SK-N-SH (cell line): ENCODE data around the gene ZBTB38. TPM values are rescaled to one million over a fixed set of nuclear protein-coding genes. Genes with fewer than 3 reads are reported as not detected.

Source experiments
- CTCF ChIA-PET: fragments of 300-600, 350-600 bp; formaldehyde crosslinking; extraction: SDS; loops from one replicate; lab custom pipeline; 2021; lab: Yijun Ruan, JAX
- POLR2A ChIA-PET: fragments of 350-600 bp; sonication (Branson Sonifier 250); formaldehyde crosslinking; extraction: SDS; loops from one replicate; lab custom pipeline; 2020; ENCODE audit warnings: antibody characterized with exemption, inconsistent platforms; lab: Yijun Ruan, JAX
- DNase-seq: peaks from one replicate; pipeline ENCODE4 v3.0.0; 2012
- H2AFZ ChIP-seq: fragments of 200-600 bp; sonication (generic); 2 replicates; pipeline ENCODE4 v1.8.1; 2016; ENCODE audit warnings: antibody characterized with exemption, mild to moderate bottlenecking, low read depth
- H3F3A ChIP-seq: fragments of 200-600 bp; sonication (generic); replicated peaks from 2 replicates; pipeline ENCODE3; 2016; ENCODE audit warnings: antibody characterized with exemption, mild to moderate bottlenecking; ENCODE audit not compliant: insufficient read depth
- H3K27ac ChIP-seq, 2 experiments: fragments of 200-500 bp in 1 of 2; fragments of 200-600 bp in 1 of 2; sonication (Bioruptor generic) in 1 of 2; sonication (generic), shearing (Covaris generic) in 1 of 2; 2 replicates each; pipeline versions ENCODE4 v1.5.1 to v1.6.1; 2014 to 2016; ENCODE audit warnings: low read depth in 2 of 2, inconsistent platforms in 1 of 2, low read length in 1 of 2, mild to moderate bottlenecking in 1 of 2, mixed read lengths in 1 of 2
- H3K27me3 ChIP-seq: fragments of 200-600 bp; sonication (generic), shearing (Covaris generic); 2 replicates; pipeline ENCODE4 v1.6.1; 2016; ENCODE audit warnings: mixed run types; ENCODE audit not compliant: insufficient read depth
- H3K36me3 ChIP-seq, 2 experiments: fragments of 200-500 bp in 1 of 2; fragments of 200-600 bp in 1 of 2; sonication (Bioruptor generic) in 1 of 2; sonication (generic) in 1 of 2; replicated peaks in 1 of 2; 2 replicates each; pipeline versions ENCODE3 to v1.5.1; 2014 to 2016; ENCODE audit warnings: low read length in 1 of 2, mild to moderate bottlenecking in 1 of 2; ENCODE audit not compliant: insufficient read depth in 2 of 2, control insufficient read depth in 1 of 2
- H3K4me1 ChIP-seq, 2 experiments: fragments of 200-500 bp in 1 of 2; fragments of 200-600 bp in 1 of 2; sonication (Bioruptor generic) in 1 of 2; sonication (generic), shearing (Covaris generic) in 1 of 2; 2 replicates each; pipeline versions ENCODE4 v1.5.1 to v1.6.1; 2014 to 2016; ENCODE audit warnings: low read depth in 1 of 2, low read length in 1 of 2, mixed run types in 1 of 2; ENCODE audit not compliant: insufficient read depth in 2 of 2, control insufficient read depth in 1 of 2
- H3K4me2 ChIP-seq: fragments of 200-600 bp; sonication (generic), shearing (Covaris generic); 2 replicates; pipeline ENCODE4 v1.6.1; 2017; ENCODE audit warnings: mixed run types
- H3K4me3 ChIP-seq, 2 experiments: fragments of 200-500 bp in 1 of 2; fragments of 200-600 bp in 1 of 2; sonication (Bioruptor generic) in 1 of 2; sonication (generic), shearing (Covaris generic) in 1 of 2; 2 replicates each; pipeline versions ENCODE4 v1.5.1 to v1.8.1; 2014 to 2016; ENCODE audit warnings: low read depth in 2 of 2, inconsistent platforms in 1 of 2, low read length in 1 of 2, mild to moderate bottlenecking in 1 of 2, mixed read lengths in 1 of 2, moderate library complexity in 1 of 2
- H3K79me2 ChIP-seq: fragments of 200-600 bp; sonication (generic); 2 replicates; pipeline ENCODE4 v1.8.1; 2017; ENCODE audit warnings: mild to moderate bottlenecking; ENCODE audit not compliant: insufficient read depth
- H3K9ac ChIP-seq: fragments of 200-600 bp; sonication (generic); 2 replicates; pipeline ENCODE4 v1.6.1; 2017; ENCODE audit warnings: mixed run types
- H3K9me2 ChIP-seq: fragments of 200-600 bp; sonication (generic); 2 replicates; pipeline ENCODE4 v1.6.1; 2017; ENCODE audit warnings: mixed run types
- H3K9me3 ChIP-seq: fragments of 200-600 bp; sonication (generic); 2 replicates; pipeline ENCODE4 v1.6.1; 2017; ENCODE audit warnings: mixed run types, mild to moderate bottlenecking, moderate library complexity
- H4K20me1 ChIP-seq: fragments of 200-600 bp; sonication (generic); 2 replicates; pipeline ENCODE4 v1.6.1; 2017; ENCODE audit warnings: mild to moderate bottlenecking, mixed run types; ENCODE audit not compliant: insufficient read depth
- CHD2 ChIP-seq: fragments of 150-350 bp; IDR thresholded peaks from 2 replicates; pipeline ENCODE4 v1.6.1; 2018; ENCODE audit warnings: low read length; ENCODE audit not compliant: partially characterized antibody
- ELF1 ChIP-seq: IDR thresholded peaks from 2 replicates; pipeline ENCODE4 v1.4.0; 2012
- FOXJ3 ChIP-seq: sonication (generic); formaldehyde crosslinking; IDR thresholded peaks from 2 replicates; pipeline ENCODE4 v1.5.1; 2020; ENCODE audit warnings: mild to moderate bottlenecking, missing genetic modification reagents
- FOXM1 ChIP-seq: IDR thresholded peaks from 2 replicates; pipeline ENCODE4 v1.4.0; 2012; ENCODE audit warnings: low read depth, mild to moderate bottlenecking
- GABPA ChIP-seq: IDR thresholded peaks from 2 replicates; pipeline ENCODE4 v1.4.0; 2012; ENCODE audit warnings: low read depth, mild to moderate bottlenecking
- NFIC ChIP-seq: IDR thresholded peaks from 2 replicates; pipeline ENCODE4 v1.4.0; 2012; ENCODE audit warnings: borderline replicate concordance
- NRF1 ChIP-seq: IDR thresholded peaks from 2 replicates; pipeline ENCODE4 v1.6.1; 2012; ENCODE audit warnings: low read depth, mild to moderate bottlenecking, low read length
- RAD21 ChIP-seq: IDR thresholded peaks from 2 replicates; pipeline ENCODE4 v1.6.1; 2012; ENCODE audit warnings: mild to moderate bottlenecking, low read length
- RFX5 ChIP-seq: IDR thresholded peaks from 2 replicates; pipeline ENCODE4 v1.6.1; 2012; ENCODE audit warnings: mild to moderate bottlenecking, improper control_type of control experiment, low read length
- RXRA ChIP-seq: IDR thresholded peaks from 2 replicates; pipeline ENCODE4 v1.4.0; 2012; ENCODE audit warnings: low read depth, mild to moderate bottlenecking, borderline replicate concordance
- SIN3A ChIP-seq: IDR thresholded peaks from 2 replicates; pipeline ENCODE4 v1.6.1; 2012; ENCODE audit warnings: low read depth, mild to moderate bottlenecking, low read length, moderate library complexity, borderline replicate concordance
- TAF1 ChIP-seq: IDR thresholded peaks from 2 replicates; pipeline ENCODE4 v1.6.1; 2012; ENCODE audit warnings: low read depth, mild to moderate bottlenecking, low read length, moderate library complexity, borderline replicate concordance
- TEAD4 ChIP-seq: IDR thresholded peaks from 2 replicates; pipeline ENCODE4 v1.4.0; 2012; ENCODE audit warnings: mild to moderate bottlenecking, borderline replicate concordance; ENCODE audit not compliant: insufficient read depth
- WGBS: methylation state at CpG from one replicate; pipeline ENCODE4 v1.1.6; 2017; ENCODE audit warnings: low lambda C conversion rate; 5-methylcytosine and 5-hydroxymethylcytosine counted together
- polyA plus RNA-seq, 3 experiments: library from polyadenylated mRNA; depleted of rRNA; stranded (reverse); fragments of >200 nt; gene quantifications; 2 replicates each; pipeline ENCODE4 v1.2.3, GENCODE V29; 2012
- TF ChIP-seq, protein P1 (sequence below): fragments of 200-600 bp; sonication (generic); IDR thresholded peaks from 2 replicates; pipeline ENCODE4 v1.6.1; 2017; ENCODE audit warnings: antibody characterized with exemption, mild to moderate bottlenecking, moderate library complexity
- TF ChIP-seq, protein P2 (sequence below): IDR thresholded peaks from 2 replicates; pipeline ENCODE4 v1.4.0; 2012; ENCODE audit warnings: low read depth, borderline replicate concordance
- TF ChIP-seq, protein P3 (sequence below): fragments of 150-350 bp; IDR thresholded peaks from 2 replicates; pipeline ENCODE4 v1.6.1; 2017; ENCODE audit warnings: antibody characterized with exemption, low read length, low read depth, borderline replicate concordance
- TF ChIP-seq, protein P4 (sequence below): IDR thresholded peaks from 2 replicates; pipeline ENCODE4 v1.4.0; 2012; ENCODE audit warnings: low read depth, borderline replicate concordance
- TF ChIP-seq, protein P5 (sequence below): IDR thresholded peaks from 2 replicates; pipeline ENCODE4 v1.4.0; 2012; ENCODE audit warnings: low read depth
- TF ChIP-seq, protein P6 (sequence below): IDR thresholded peaks from 2 replicates; pipeline ENCODE4 v1.6.1; 2012; ENCODE audit warnings: mild to moderate bottlenecking, low read depth, low read length, moderate library complexity

ZBTB38 gene
- polyA plus RNA-seq, 1 of the 3 experiments (the other 2 are of a cell fraction), result 10.1 TPM

DNA sequence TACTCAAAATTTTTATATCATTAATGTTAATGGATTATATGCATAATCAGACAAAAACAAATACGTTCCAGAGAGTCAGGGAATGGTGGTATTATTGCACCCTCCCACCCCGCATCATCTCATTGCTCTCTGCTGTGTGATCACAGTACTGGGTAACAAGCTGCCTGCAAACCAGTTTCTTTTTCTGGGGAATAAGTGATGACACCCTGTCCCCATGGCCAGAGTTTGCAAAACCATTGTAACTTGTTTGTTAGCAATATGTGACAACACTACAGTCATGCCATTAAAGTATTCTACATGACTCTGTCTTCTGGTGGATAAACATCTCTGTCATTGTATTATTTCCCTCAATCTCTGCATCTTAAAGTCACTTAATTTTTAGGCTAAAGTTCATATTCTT lies 39.5 kb downstream of the ZBTB38 start:
- ChIA-PET POLR2A (no interaction called here), CTCF (interaction anchor here (1.1 to 1.3 kb wide), 2 partner anchors 46 to 47 kb away, joined by 3 read pairs; no protein-coding TSS in a partner anchor)
- Histone ChIP-seq H3K9me3 (no peaks in the 10 kb centered on the region), H3K4me1 (peaks cover 7 to 50% of the 10 kb centered on the region in 2 experiments), H3K36me3 (peaks cover 48 to 57% of the 10 kb centered on the region in 2 experiments), H3K27me3 (no peaks in the 10 kb centered on the region), H3K4me3 (no peak overlapping the region), H4K20me1 (no peaks in the 10 kb centered on the region), H3K9me2 (no peaks in the 10 kb centered on the region), H3K4me2 (no peak overlapping the region), H2AFZ (no peak overlapping the region), H3K9ac (no peak overlapping the region), H3K27ac (peak overlapping the region in 1 of 2 experiments; percentile 78; a peak in 1 of 4 replicates), H3F3A (peaks cover 34% of the 10 kb centered on the region), H3K79me2 (peaks cover 73% of the 10 kb centered on the region)
- WGBS, result 95% methylated on average over 2 of the region's 2 CpGs
- no peak for DNase-seq
- TF ChIP-seq TAF1 (no peak), NRF1 (no peak), NFIC (no peak), RFX5 (no peak), GABPA (no peak), RAD21 (no peak), ELF1 (no peak), RXRA (no peak), CHD2 (no peak), FOXJ3 (no peak), FOXM1 (no peak), SIN3A (no peak)
- TF ChIP-seq, protein P1, sequence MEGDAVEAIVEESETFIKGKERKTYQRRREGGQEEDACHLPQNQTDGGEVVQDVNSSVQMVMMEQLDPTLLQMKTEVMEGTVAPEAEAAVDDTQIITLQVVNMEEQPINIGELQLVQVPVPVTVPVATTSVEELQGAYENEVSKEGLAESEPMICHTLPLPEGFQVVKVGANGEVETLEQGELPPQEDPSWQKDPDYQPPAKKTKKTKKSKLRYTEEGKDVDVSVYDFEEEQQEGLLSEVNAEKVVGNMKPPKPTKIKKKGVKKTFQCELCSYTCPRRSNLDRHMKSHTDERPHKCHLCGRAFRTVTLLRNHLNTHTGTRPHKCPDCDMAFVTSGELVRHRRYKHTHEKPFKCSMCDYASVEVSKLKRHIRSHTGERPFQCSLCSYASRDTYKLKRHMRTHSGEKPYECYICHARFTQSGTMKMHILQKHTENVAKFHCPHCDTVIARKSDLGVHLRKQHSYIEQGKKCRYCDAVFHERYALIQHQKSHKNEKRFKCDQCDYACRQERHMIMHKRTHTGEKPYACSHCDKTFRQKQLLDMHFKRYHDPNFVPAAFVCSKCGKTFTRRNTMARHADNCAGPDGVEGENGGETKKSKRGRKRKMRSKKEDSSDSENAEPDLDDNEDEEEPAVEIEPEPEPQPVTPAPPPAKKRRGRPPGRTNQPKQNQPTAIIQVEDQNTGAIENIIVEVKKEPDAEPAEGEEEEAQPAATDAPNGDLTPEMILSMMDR, result no peak

DNA sequence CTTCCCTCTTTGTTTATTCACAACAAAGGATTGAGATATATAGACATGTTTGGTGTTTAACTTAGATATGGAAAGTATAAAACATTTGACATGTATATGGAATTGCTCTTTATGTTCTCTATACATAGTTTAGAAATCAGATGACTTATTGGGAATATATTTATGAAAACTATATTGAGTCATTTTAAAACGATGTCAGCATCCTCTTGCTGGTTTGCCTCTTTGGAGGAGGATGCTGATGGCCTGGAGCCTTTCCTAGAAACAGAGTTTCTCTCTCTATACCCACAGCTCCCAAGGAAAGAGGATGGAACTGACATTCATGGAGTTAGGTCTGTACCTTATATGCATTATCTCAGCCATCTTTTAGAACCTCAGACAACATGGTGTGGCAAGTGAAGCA lies 40.3 kb downstream of the ZBTB38 start:
- no peak overlapping the region for H3K4me3 ChIP-seq
- no peaks in the 10 kb centered on the region for H3K9me3 ChIP-seq
- H2AFZ ChIP-seq, result no peak overlapping the region
- no peak for DNase-seq
- H3K27me3 ChIP-seq, result no peaks in the 10 kb centered on the region
- H3K79me2 ChIP-seq, result peaks cover 72% of the 10 kb centered on the region
- peaks cover 36% of the 10 kb centered on the region for H3F3A ChIP-seq
- TF ChIP-seq, protein P2, sequence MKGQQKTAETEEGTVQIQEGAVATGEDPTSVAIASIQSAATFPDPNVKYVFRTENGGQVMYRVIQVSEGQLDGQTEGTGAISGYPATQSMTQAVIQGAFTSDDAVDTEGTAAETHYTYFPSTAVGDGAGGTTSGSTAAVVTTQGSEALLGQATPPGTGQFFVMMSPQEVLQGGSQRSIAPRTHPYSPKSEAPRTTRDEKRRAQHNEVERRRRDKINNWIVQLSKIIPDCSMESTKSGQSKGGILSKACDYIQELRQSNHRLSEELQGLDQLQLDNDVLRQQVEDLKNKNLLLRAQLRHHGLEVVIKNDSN, result no peak
- TF ChIP-seq TEAD4 (no peak), NRF1 (no peak)
- TF ChIP-seq, protein P3, sequence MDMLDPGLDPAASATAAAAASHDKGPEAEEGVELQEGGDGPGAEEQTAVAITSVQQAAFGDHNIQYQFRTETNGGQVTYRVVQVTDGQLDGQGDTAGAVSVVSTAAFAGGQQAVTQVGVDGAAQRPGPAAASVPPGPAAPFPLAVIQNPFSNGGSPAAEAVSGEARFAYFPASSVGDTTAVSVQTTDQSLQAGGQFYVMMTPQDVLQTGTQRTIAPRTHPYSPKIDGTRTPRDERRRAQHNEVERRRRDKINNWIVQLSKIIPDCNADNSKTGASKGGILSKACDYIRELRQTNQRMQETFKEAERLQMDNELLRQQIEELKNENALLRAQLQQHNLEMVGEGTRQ, result no peak
- TF ChIP-seq, protein P4, sequence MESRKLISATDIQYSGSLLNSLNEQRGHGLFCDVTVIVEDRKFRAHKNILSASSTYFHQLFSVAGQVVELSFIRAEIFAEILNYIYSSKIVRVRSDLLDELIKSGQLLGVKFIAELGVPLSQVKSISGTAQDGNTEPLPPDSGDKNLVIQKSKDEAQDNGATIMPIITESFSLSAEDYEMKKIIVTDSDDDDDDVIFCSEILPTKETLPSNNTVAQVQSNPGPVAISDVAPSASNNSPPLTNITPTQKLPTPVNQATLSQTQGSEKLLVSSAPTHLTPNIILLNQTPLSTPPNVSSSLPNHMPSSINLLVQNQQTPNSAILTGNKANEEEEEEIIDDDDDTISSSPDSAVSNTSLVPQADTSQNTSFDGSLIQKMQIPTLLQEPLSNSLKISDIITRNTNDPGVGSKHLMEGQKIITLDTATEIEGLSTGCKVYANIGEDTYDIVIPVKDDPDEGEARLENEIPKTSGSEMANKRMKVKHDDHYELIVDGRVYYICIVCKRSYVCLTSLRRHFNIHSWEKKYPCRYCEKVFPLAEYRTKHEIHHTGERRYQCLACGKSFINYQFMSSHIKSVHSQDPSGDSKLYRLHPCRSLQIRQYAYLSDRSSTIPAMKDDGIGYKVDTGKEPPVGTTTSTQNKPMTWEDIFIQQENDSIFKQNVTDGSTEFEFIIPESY, result no peak
- TF ChIP-seq, protein P5, sequence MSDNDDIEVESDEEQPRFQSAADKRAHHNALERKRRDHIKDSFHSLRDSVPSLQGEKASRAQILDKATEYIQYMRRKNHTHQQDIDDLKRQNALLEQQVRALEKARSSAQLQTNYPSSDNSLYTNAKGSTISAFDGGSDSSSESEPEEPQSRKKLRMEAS, result no peak
- TF ChIP-seq, protein P6, sequence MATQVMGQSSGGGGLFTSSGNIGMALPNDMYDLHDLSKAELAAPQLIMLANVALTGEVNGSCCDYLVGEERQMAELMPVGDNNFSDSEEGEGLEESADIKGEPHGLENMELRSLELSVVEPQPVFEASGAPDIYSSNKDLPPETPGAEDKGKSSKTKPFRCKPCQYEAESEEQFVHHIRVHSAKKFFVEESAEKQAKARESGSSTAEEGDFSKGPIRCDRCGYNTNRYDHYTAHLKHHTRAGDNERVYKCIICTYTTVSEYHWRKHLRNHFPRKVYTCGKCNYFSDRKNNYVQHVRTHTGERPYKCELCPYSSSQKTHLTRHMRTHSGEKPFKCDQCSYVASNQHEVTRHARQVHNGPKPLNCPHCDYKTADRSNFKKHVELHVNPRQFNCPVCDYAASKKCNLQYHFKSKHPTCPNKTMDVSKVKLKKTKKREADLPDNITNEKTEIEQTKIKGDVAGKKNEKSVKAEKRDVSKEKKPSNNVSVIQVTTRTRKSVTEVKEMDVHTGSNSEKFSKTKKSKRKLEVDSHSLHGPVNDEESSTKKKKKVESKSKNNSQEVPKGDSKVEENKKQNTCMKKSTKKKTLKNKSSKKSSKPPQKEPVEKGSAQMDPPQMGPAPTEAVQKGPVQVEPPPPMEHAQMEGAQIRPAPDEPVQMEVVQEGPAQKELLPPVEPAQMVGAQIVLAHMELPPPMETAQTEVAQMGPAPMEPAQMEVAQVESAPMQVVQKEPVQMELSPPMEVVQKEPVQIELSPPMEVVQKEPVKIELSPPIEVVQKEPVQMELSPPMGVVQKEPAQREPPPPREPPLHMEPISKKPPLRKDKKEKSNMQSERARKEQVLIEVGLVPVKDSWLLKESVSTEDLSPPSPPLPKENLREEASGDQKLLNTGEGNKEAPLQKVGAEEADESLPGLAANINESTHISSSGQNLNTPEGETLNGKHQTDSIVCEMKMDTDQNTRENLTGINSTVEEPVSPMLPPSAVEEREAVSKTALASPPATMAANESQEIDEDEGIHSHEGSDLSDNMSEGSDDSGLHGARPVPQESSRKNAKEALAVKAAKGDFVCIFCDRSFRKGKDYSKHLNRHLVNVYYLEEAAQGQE, result no peak
- TF ChIP-seq, all 33 proteins: peak for 0
- no peaks in the 10 kb centered on the region for H3K9me2 ChIP-seq
- 0 out of 4 replicates have a peak overlapping the region, but pooled peaks of 1 of the 2 experiments have one; percentile 8 for H3K27ac ChIP-seq
- peaks cover 50 to 64% of the 10 kb centered on the region in 2 experiments for H3K36me3 ChIP-seq
- CTCF ChIA-PET, result interaction anchor here (1.1 to 1.3 kb wide), 2 partner anchors 47 to 48 kb away, joined by 3 read pairs; no protein-coding TSS in a partner anchor
- H3K4me2 ChIP-seq, result no peak overlapping the region
- 25% methylated on average over 1 of the region's 1 CpG for WGBS
- no peaks in the 10 kb centered on the region for H4K20me1 ChIP-seq
- POLR2A ChIA-PET, result no interaction called here
- H3K4me1 ChIP-seq, result peaks cover 9 to 56% of the 10 kb centered on the region in 2 experiments; a peak in 3 of 4 replicates
- no peak overlapping the region for H3K9ac ChIP-seq
